HG03097 (cell line): ENCODE measurements around the gene SLCO4C1.
"Not testable (repeated sequence)": the region's sequence is repeated elsewhere in the genome, so short reads cannot be mapped to it uniquely, and the experiment has no call there.

Source experiments
- ATAC-seq: cut with Tn5 transposase; IDR thresholded peaks from one replicate; pipeline ENCODE4 v1.9.1; 2021; ENCODE audit not compliant: unreplicated experiment, low FRiP score

SLCO4C1 gene

GRCh38 chr5:102296178-102296817 lies at the start of gene SLCO4C1:
Gene SLCO4C1 (minus strand): TSS chr5:102296284. CDS start chr5:102296262, 22 bp downstream.
- ATAC-seq: peak; percentile 99

- ATAC-seq: no peak
Measured at GRCh38 chr5:102341681-102342288, 45.7 kb upstream of the SLCO4C1 start.

GRCh38 chr5:102324714-102325113 lies 28.6 kb upstream of the SLCO4C1 start:
- no peak for ATAC-seq

- not testable (repeated sequence) for ATAC-seq
Measured at GRCh38 chr5:102318801-102319200, 22.7 kb upstream of the SLCO4C1 start.

- ATAC-seq: no peak
Measured at GRCh38 chr5:102314328-102314727, 18.2 kb upstream of the SLCO4C1 start.

GRCh38 chr5:102313912-102314311 lies 17.8 kb upstream of the SLCO4C1 start:
- no peak for ATAC-seq

- no peak for ATAC-seq
Measured at GRCh38 chr5:102312586-102313370, 16.7 kb upstream of the SLCO4C1 start.

GRCh38 chr5:102309586-102309985 lies 13.5 kb upstream of the SLCO4C1 start:
- no peak for ATAC-seq

GRCh38 chr5:102307232-102307631 lies 11.1 kb upstream of the SLCO4C1 start:
- no peak for ATAC-seq

GRCh38 chr5:102306121-102306520 lies 10.0 kb upstream of the SLCO4C1 start:
- no peak for ATAC-seq

- no peak for ATAC-seq
Measured at GRCh38 chr5:102295534-102296177, 428 bp downstream of the SLCO4C1 start.

- no peak for ATAC-seq
Measured at GRCh38 chr5:102294886-102295395, 1.1 kb downstream of the SLCO4C1 start.

GRCh38 chr5:102290004-102290403 lies 6.1 kb downstream of the SLCO4C1 start:
- ATAC-seq: no peak

- no peak for ATAC-seq
Measured at GRCh38 chr5:102289251-102289899, 6.7 kb downstream of the SLCO4C1 start.

GRCh38 chr5:102288630-102289029 lies 7.5 kb downstream of the SLCO4C1 start:
- no peak for ATAC-seq

GRCh38 chr5:102286476-102286875 lies 9.6 kb downstream of the SLCO4C1 start:
- ATAC-seq: no peak

GRCh38 chr5:102283102-102283797 lies 12.8 kb downstream of the SLCO4C1 start:
- ATAC-seq: no peak

- ATAC-seq: no peak
Measured at GRCh38 chr5:102279711-102280110, 16.4 kb downstream of the SLCO4C1 start.

GRCh38 chr5:102278231-102278630 lies 17.9 kb downstream of the SLCO4C1 start:
- no peak for ATAC-seq

- ATAC-seq: no peak
Measured at GRCh38 chr5:102277144-102277543, 18.9 kb downstream of the SLCO4C1 start.
